CD4-positive, alpha-beta T cell treated with Interleukin-21 for 1 hour (primary cell): Measurements from ENCODE around the gene CCDC78.

Source experiments
- DNase-seq: peaks from one replicate; pipeline ENCODE4 v3.0.0-alpha.2; 2020

Gene CCDC78

DNA sequence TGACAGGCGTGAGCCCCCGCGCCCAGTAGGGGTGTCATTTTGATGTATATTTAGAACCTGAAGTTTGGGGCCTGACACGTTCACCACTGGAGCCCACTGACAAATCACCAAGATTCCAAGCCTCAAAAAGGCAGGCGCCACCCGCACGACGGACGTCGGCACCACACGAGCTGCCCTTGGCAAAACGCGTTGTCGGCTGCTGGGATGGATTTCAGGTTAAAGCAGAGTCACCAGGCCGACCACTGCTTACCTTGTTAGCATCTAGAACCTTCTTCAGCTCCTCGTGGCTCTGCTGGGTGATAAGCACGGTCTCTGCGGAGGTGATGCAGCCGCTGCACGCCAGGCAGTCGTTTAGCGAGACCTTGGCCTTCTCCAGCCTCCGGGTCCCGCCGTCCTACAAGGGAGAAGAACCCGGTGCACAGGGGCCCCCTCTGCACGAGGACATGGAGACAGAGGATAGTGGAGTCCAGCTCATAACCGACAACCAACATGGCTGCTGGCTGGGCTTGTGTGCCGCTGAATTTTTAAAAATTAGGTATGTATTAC, 10.8 kb upstream of the CCDC78 start:
- DNase-seq = no peak

DNA sequence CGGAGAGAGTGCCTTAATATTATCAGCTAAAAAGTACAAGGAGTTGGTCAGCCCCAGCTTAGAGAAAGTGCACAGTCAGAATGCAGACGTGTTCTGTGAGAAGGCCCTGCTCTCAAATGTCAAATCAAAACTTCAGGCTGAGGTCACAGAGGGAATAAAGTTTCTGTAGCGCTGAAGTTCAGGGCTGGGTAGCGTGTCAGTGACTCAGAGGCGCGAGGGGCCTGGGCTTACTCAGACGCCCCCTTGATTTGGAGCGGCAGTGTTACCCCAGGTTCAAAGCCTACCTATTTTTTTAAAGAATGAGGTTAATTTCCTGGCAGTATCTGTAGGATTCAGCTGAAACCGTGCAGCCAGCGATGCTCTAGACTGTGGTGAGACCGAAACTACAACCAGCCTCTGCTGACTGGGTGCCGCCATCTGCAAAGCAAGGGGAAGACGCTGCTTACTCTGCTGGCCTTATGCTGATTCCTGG, 9.8 kb upstream of the CCDC78 start:
- no peak for DNase-seq

DNA sequence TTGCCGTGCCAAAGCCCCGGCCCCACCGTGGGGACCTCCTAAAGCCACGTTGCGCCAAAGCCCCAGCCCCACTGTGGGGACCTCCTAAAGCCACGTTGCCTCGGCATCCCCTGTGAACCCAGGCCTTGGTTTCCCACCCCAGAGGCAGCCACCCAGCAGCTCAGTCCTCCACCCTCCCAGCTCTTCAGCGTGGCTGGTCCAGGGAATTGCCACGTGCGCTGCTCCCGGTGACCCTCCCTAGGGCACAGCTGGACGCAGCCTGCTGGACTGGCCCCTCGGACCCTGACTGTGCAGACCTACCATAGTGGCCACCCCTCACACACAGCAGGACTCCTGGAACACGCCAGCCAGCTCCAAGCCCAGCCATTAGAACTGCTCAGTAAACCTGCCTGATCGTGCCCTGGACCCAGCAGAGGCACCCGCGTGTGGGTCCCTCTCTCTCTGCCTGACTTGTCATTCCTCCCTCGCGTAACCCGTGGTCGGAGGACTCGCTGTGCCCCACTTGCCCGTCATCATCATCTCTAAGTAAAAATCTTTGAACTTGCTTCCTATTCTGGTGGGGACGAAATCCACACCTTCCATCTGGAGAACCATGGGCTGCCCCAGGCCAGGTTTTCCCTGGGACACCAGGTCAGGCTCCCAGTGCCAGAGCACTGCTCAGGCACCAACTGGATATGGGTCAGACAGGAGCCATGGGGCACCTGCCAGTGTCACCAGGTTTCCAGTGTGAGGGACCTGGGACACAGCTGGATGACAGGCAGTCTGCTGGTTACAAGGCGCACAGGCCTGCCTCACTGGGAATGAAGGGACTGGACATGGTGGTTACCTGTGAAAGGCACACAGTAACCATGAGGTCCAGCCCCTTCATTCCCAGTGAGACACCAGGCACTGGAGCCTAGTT, 9.0 kb upstream of the CCDC78 start:
- DNase-seq = no peak

DNA sequence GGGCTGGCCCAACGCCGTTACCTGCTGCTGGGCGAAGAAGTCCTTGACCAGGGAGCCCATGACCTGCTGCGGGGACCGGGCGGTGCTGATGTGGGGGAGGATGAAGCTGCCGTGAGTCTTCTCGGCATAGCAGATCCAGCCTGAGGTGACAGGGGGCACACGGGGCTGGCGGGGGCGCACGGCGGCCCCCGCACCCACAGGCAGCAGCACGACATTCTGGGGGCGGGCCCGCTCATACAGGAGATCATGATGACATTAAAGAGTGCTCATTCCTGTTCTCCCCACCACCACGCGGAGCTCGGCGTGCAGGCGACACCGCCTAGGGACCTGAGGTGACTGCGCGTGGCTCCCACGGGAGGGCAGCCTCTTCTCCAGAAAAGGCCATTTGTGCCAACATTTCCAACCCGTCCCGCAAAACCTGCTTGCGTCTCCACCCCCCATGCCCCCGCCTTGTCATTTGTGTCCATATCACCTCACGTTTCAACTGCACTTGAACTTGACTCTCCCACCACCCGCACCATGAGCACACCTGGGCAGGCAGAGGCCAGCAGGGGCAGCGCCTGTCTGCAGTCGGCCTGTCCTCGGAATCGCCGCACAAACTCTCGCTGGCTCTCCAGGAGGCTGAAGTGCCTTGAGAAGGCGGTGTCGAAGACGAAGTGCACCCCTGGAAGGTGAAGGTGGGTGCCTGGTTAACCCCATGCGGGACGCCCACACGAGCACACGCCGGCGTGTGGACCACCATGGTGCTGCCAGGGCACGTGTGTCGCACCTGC, 8.2 kb upstream of the CCDC78 start:
- no peak for DNase-seq

DNA sequence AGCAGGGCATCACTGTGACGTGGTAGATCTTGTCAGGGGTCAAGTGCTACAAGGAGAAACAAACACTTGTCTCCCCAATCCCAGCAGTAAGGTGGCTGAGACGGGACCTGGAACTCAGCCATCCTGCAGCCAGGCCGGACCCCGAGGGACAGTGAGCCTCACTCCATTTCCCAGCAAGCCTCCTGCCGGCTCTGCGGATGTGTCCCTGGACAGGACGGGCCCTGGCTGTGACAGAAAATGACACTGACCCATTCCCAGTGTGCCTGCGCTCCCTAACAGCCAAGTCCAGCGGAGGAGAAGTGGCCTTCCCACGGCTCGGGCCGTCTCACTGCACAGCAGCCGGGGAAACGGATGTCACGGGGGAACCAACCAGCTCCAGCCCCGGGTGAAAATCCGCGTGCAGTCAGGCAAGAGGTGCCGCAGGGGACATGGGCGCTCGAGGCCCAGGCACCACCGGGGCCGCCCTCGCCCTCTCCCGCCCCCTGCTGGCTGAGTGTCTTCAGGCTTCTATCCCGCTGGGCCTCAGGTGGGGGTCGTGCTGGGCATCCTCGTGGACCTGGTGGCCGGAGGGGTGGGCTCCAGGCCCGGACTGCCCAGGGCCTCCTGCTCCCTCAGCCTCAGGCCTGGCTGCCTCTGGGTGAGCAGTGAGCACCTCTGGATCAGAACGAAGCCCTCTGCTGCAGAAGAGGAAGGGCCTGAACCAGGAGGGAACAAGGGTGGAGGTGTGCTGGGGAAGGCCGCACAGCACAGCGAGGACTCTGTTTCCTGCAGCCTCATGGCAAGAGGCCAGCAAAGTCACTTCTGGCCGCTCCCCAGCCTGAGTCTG, 7.4 kb upstream of the CCDC78 start:
- no peak for DNase-seq

DNA sequence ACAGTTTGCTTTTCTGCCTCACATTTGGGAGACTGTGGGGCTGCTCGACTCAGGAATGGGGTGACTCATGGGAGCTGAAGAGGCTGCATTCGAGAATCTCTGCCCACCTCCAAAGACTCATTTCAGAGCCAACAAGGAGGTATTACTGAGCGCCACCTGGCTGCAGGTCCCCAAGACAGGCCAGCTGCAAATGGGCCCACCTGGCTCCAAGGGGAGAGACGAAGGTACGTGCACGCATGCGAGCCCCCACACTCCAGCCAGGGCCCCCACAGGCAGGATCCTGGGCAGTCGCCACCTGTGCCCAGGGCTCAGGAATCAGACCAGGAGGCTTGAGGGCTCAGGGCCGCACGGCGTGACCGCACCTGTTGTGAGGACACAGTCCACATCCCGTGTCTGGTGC, 6.7 kb upstream of the CCDC78 start:
- no peak for DNase-seq

DNA sequence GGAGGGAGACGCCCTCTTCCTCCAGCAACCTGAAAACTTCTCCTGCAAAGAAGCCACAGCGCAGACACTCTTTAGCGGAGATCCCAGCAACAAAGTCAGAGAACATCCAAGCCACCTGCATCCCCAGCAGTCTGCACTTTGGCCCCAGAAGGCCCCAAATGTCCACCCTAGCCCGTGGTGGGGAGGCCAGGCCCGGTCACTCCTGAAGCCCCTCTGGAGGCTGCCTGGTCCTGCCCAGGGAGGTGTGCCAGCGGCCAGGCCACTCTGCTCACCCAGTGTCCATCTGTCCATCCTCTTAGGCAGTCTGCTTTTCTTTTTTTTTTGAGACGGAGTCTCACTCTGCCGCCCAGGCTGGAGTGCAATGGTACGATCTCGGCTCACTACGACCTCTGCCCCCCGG, 6.1 kb upstream of the CCDC78 start:
- no peak for DNase-seq

DNA sequence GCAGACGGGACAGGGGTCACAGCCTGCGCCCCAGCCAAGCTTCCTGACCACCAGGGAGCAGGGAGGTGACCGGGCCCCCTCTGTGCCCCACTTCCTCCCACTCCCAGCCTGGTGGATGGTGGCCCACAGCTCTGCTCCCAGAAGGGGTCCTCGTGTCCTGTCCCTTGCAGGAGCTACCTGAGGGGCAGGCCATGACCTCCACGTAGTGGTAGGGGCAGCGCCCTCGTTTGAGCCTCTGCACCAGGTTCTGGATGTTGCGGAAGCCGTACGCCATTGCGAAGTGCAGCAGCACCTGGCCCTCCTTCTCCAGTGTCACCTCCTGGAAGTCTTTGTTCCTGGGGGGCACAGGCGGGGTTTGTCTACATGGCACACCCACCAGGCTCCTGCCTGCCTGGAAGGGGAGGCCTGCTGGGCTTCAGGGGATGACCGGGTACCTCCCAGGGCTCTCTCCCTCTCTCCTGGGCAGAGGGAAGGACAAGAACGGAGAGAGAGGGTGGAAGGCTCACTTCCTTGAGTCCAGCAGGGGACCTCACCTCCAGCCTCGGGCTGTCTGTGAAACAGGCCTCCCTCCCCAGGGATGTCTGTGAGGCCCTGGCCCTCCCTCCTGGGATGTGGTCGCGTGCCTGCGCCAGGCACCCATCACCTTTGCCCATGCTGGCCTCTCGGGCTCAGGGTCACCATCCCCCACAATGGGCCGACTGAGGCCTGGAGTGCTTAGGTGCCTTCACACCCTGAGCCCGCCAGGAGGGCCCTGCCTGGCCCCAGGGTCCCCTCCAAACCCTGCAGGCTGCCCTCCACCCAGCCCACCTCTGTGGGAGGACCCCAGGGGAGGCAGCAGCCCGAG, 4.6 kb upstream of the CCDC78 start:
- DNase-seq = no peak

DNA sequence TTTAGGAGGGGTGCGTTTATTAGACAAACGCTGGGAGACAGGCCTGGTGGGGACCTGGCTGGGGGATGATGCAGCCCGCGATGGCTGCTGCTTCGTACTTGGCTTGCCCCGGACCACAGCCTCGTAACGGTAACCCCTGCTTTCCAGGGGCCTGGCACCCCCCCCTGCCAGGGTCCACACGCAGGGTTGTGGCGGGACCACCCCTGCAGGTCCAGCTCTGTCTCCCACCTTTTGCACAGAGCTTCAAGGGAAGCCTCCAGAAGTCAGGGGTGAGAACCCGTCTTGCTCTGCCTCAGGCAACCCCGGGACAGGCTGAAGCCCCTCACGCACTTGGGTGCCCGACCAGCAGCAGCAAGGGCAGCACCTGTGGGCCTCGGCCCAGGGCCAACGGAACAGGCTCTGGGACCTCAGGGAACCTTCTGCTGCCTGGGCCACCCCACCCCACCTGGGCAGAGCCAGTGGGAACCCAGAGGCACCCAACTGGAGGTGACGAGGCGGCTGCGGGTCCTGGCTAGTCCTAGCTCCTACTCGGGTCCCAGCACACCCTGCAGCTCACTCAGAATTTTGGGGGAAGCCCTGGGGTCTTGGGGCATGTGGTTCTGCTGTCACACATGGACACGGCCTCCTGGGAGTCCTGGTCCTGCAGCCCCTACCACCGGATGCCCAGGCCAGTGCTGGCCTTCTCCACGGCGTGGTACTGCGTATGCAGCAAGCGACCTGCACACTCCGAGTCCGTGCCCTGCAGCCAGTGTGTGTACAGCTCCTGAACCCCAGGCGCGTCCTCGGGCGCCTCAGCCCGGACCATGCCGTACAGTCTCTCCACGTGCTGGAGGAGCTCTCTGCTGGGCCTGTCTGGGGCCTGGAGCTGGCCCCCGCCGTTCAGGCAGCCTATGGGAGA, 3.8 kb upstream of the CCDC78 start:
- no peak for DNase-seq

DNA sequence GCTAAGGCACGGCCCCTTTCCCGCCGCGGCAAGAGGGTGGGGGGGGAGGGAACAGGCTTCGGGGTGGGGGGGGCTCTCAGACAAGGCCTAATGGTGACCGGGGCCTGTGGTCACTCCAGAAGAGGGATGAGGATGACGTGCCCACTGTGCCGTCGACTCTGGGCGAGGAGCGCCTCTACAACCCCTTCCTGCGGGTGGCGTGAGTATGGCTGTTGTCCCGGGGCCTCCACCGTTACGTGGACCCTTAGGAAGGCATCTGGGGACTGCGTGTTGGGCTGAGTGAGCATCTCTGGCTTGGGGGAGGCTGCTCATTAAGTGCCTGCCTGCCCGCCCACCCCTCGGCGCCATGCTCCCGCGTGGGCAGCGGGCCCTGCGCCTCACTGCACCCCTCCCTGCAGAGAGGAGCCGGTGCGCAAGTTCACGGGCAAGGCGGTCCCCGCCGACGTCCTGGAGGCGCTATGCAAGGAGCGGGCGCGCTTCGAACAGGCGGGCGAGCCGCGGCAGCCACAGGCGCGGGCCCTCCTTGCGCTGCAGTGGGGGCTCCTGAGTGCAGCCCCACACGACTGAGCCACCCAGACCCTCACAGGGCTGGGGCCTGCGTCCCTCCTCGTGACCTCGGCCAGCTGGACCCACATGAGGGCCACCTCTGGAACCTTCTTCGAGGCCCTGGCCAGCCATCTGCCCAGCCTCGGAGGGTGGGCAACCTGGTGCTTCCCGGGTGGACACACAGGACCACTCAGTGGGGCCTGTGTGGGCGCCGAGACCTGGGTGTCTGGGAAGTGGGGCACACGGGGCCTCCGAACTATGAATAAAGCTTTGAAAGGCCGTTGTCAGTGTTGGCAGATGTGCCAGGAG, 2.9 kb upstream of the CCDC78 start:
- DNase-seq = no peak

DNA sequence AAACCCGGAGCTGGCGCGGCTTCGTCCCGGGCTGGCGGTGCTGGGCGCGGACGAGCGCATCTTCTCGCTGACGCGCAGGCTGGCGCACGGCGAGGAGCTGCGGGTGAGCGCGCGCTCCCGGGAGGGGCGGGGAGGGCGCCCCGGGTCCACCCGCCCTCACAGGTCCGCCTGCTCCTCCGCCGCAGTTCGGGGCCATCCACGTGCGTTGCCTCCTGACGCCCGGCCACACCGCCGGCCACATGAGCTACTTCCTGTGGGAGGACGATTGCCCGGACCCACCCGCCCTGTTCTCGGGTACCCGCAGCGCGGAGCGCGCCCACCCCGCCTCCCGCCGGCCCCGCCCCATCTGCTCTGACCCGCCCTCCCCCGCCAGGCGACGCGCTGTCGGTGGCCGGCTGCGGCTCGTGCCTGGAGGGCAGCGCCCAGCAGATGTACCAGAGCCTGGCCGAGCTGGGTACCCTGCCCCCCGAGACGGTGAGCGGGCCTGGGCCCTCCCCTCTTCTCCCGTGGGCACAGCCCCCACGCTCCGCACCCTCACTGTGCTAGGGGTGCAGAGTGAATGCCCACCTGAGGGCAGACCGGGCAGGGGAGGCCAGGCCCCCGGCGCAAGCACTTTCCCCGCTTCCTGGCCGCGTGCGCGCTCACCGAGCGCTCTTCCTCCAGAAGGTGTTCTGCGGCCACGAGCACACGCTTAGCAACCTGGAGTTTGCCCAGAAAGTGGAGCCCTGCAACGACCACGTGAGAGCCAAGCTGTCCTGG, 2.1 kb upstream of the CCDC78 start:
- DNase-seq = peak; percentile 79

DNA sequence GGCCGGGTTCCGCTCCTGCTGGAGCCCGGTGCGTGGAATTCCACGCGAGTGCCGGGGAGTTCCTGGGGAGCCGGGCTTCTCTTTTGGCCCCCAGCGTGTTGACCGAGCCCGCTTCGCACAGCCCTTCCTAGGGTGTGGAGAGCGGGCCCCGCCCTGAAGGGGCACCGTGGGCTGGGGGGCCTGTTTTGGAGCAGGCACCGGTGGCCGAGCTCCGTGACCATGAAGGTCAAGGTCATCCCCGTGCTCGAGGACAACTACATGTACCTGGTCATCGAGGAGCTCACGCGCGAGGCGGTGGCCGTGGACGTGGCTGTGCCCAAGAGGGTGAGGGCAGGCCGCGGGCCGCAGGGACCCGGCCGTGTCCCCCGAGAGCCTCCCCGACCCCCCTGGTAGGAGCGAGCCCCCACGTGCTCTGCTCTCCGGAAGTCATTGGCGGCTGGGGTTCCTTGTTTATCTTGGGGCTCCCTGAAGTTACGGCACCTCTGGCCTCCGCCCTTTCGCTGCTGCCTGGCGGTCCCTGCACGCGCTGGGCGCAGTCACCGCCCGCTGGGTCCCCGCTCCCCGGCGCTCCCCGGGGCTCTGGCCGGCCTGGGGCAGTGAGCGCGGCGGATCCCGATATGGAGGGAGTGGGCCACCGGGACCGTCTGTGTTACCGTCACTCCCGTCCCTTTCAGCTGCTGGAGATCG, 1.2 kb upstream of the CCDC78 start:
- DNase-seq = no peak

DNA sequence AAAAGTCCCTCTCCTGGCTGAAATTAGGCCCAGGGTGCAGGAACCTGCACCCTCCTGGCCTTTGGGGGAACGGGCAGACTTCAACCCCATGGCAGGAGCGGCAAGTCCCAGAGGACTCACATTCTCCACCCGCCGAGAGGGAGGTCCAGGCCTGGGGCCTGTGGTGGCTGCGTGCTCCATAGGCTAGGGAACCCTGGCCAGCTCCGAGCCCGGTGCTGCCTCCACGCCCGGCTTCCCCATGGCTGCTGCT, 130 bp downstream of the CCDC78 start:
- no peak for DNase-seq

DNA sequence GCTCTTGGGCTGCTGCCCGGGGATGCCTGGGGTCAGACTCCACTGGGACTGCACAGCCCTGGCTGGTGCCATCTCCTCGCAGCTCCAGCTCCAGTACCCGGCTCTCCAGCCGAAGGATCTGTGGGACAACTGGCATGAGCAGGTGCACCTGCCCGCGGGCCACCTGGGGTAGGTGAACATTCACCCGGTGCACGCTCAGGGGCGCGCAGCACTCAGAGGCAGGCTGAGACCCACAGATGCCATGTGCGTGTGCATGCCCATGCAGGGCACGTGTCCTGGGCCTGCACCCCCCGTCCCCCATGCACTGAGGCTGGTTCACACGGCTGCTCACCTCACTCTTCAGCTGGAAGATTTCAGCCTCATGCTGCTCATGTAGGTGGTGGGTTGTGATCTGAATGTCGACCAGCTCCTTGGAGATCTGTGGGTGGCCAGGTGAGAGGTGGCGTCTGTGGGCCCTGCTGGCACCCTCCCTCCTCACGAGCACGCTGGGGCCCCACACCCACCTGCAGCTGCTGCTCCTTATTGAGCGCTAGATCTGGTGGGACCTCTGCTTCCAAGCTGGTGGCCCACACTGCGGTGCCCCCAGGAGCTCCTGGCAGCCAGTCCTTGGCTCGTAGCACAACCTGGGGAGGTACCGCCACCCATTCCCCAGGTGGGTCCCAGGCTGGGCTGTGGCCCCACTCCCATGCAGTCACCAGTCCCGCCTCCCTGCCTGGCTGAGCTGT, 618 bp downstream of the CCDC78 start:
- DNase-seq = no peak

DNA sequence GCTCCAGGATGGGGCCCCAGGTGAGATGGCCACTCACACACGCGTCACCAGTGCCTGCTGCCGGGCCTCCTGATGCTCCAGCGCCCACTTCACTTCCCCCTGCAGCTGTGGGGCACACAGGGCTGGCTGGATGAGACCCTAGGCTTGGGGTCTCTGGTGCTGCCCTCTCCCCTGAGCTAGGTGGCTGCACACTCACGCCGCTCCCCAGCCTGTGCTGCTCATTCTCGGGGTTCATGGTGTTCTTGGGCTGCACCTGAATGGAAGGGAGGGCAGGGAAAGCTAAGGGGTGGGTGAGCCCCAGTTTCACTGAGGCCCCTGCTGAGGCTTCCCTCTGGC, 1.2 kb downstream of the CCDC78 start:
- no peak for DNase-seq

DNA sequence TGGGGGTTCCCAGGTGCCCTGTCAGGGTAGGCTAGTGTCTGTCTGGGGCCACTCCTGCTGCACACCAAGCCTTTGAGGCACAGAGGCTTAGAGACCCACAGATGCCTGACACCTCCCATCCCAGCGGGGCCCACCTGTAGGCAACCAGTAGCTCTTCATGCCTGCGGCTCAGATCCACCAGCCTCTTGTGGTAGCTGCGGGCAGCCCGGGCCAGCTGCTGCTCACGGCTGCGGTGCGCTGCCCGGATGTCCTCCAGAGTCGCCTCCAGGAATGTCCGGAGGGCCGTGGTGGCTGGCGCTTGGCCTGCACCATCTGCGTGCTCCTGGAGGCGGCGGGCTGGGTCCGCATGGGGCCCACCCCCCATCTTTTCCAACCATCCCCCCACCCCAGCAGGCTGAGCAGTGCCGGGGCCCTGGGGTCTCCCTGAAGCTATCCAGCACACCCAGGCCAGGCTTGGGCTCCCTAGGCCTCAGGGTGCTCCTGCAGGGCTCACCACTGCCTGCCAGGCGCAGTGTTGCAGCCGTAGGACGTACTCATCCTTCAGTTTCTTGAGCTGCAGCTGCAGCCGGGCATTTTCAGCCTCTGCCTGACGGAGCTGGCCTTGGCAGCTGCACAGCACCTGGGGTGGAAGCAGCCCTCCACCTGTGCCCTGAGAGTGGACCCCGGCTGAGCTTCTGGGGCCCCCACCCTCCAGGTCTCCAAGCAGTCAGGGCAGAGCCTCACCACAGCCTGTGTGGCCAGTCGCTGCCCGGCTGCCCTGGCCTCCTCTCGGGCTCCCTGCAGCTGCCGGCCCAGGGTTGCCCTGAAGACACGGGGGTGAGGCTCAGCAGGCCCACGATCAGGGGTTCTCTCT, 1.8 kb downstream of the CCDC78 start:
- no peak for DNase-seq

DNA sequence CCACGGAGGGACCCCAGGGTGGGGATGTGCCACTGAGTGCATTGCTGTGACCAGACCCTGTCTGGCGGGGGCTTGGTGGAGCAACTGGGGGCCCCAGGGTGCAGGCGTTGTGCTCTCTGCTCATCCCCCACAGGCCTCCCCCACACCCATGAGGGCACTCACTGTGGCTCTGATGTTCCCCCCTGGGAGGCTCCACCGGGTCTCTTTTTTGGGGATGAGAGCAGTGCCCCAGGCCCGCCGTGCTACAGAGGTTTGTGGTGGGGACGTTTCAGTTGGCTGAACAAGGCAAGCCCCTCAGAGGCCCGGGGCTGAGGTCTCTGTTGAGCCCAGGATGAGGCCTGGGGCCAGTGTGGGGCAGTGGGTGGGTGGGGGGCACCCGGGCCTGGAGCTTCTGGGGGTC, 2.5 kb downstream of the CCDC78 start:
- no peak for DNase-seq
